GM21381 (cell line): ENCODE results near the gene BACH2.
"Not testable (repeated sequence)": the region's sequence is repeated elsewhere in the genome, so short reads cannot be mapped to it uniquely, and the experiment has no call there.

Experiments
- ATAC-seq: cut with Tn5 transposase; IDR thresholded peaks from one replicate; pipeline ENCODE4 v1.9.1; 2021; ENCODE audit warnings: mild to moderate bottlenecking, moderate library complexity; ENCODE audit not compliant: unreplicated experiment

BACH2 gene

DNA sequence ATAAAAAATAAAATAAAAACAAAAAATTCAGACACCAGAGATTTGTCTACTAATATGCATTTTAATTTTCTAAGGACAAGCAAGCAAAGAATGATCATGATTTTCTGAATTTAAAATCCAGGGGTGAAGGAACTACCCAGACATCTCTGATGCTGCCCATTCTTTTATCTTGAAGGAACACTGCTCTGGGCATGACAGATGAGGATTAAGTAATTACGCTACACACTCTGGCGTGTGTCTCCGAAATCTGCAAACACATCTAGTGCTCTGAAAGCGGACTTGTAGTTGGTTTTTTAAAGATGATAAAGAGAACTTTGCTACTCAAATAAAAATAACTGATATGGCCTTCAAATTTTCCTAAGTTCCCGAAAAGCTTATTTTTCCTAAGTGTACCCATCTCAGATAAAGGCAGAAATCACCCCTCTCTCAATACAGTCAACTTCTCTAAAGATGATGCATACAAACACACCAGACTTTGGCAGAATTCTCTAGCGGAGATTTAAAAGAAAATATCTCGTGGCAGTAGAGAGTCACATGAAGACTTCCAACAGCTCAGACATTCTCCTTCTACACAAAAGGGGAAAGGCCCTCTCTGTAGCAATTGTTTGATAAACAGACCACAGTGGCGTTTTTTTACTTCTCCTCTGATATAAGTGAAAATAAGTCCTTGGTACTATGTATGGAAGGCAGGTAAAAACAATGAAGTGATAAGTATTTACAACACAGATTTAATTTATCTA is 133.8 kb downstream of the BACH2 start:
- ATAC-seq: no peak

DNA sequence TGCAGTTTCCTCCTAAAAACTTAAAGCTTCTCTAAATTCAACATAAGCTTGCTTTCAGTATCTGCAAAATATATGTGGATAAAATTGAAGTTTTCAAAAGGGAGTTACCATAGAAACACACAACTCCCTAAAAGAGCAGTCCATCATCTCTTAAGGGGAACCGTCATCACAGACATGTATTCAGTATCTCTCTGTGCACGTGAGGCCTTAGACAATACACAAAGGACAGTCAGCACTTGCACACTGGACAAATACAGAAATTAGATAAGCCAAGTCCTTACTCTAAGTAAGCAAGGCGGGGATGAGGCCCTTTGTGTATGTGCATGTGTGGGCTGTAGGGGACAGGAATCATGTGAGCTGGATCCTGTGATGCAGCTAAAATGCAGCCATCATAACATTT is 136.6 kb downstream of the BACH2 start:
- no peak for ATAC-seq

DNA sequence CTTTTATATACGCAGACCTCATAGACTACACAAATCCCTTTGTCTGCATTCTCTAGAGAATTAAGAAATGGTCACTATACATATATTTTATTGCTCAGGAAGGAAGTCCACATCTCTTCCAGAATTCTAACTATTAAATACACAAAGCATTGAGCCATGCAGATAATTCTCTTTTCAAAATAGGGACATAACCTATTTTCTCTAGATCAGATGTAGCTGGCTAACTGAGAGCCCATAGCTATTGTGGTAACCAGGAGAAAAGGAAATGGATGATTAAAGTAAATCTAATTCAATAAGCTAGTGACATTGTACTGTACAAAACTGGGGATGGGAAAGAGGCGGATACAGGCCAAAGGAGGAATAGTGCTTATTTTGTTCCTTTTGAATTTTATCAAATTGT is 137.2 kb downstream of the BACH2 start:
- no peak for ATAC-seq

DNA sequence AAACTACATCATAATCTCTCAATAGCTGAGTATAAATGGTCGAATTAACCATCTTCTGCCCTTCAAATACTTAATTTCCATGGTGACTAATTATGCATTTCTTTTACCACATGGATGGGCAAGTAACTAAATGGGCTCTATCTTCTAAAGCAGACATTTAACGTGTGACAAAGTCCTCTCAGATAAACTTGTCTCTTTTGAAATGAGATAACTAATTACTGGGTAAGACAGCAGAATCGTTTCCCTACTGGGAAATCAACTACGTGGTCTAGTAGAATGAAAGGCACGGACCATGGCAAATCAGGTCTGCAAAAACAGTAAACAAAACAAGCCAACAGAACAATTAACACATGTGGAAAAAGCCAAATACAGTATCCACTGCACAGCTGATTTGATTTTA is 137.7 kb downstream of the BACH2 start:
- ATAC-seq: no peak

DNA sequence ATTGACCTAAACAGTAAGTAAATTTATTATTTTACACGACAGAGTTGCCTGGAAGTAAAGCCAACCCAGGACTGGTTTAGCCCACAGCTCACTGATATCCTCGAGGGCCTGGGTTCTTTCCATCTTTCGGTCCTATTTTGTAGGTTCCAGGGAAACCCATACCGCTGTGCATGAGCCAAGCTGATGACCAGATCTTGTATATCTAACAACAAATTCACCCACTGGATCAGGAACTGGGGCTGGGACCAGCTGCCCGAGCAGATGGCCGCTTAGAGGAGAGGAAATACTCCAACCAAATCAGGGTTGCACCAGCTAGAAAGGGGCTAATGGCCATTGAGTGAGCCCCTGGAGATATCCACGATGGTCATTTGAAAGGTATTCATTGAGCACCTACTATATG is 139.2 kb downstream of the BACH2 start:
- no peak for ATAC-seq

DNA sequence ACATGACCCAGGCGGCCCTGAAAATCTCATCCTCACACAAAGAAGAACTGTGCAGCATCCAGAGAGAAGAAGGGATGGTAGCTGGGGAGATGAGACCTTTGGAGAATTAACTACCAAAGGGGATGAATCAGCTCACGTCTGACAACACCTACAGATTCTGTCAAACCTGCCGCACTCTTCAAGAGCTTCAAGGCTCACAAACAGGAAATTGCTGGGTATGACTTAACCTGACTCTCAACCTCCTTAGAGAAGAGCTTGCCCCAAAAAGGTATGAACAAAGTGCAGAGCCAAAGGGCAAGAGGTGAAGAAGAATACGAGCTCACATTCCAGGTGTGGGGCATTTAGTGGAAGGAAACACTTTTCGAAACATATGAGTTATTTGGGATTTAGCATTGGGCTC is 139.8 kb downstream of the BACH2 start:
- ATAC-seq: no peak

DNA sequence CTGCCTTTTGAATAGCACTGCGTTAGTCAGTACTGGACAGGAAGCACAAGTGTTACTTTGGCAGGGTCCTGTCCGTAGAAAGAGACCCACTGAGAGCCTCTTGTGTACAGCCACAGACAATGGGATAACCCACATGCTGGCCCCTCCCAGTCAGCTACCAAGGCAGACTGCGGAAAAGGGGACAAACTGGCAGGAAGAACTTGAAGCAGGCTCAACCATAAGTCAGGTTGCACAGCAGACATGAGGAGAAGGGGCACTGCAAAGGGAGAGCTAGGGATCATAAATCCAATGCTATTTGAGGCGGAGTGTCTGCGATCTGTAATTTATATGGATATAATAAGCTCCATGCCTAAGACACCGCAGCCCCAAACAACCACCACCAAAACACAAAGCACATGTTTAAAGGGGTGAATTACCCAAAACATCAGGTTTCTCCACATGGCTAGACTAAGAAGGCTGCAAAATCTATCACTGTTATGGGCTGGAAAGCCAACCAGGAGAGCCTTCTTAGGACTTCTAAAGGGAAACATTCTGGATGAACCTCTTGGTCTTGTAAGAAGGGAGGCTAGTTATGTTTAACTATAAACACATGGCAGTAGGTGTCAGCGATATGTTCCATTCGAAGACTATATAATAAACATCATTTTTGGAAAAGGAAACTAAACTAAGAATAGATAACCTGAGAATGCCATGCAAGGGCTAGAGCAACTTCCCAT is 141.7 kb downstream of the BACH2 start:
- no peak for ATAC-seq

DNA sequence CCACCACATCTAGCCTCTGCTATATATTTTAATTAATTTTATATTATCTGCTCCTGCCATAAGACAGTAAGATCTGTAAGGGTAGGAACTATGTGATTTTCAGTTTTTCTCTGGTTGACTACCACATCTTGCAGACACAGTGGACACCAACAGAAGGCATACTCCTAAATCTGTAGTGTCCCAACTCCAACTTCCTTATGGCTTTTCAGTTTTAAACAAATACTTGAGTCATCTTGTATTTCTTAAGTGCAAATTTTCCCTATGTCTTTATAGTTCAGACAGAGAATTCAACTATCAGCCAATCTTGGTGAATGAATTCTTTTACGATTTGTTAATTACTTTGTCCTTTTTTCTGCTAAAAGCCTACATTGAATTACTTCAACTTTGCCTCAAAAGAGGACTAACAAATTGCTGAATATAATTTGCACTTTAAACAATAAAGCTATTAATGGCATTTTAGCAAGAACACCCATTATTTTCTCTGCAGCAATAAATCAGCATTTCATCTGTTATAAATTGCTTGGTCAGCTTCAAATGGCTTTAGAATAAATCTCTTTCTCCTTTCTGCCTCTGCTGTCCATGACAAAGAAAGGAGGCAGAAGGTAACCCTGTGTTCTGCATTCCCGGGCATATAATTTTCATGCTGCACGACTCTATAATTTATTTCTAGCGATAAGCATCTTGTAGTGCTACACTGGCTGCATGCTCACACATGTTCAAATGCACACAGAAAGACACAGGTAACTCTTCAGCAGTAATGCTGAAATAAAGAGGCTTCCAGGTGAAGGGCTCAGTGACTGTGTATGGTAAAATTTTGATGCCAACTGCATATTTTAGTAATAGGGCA is 144.8 kb downstream of the BACH2 start:
- no peak for ATAC-seq

DNA sequence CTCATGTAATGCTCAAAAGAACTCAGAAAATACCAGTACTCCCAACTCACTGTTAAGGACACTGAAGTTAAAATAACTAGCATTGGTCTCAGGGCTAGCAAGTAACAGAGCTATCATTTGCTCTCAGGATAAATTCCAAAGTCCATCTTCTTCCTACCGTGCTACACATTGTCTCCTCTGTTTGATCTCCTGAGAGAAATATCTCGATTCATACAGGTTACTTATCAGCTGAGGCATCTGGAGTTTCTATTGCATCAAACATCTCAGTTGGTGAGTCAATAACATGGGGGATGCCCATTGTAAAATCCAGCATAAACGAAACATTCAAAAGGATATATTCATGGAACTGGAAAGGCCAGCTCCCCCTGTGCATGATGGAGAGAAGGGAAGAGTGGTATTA is 147.4 kb downstream of the BACH2 start:
- ATAC-seq: no peak

DNA sequence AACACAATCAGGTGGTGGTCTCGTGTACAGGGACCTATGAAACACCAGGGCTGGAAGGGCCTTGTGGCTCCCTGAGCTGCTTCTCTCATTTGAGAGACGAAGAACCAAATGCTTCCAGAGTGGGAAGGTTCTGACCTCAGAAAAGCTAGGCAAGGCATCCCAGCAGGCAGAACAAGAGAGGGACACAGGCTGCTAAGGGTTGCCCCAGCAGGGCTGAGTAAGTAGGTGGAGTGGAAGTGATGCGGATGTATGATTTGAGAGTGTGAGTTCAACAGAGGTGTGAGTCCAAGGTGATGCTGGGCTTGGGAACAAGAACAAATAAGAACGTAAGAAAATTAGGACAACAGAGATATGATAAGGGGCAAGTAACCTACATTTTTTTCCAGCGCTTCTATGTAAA is 147.8 kb downstream of the BACH2 start:
- ATAC-seq: no peak

DNA sequence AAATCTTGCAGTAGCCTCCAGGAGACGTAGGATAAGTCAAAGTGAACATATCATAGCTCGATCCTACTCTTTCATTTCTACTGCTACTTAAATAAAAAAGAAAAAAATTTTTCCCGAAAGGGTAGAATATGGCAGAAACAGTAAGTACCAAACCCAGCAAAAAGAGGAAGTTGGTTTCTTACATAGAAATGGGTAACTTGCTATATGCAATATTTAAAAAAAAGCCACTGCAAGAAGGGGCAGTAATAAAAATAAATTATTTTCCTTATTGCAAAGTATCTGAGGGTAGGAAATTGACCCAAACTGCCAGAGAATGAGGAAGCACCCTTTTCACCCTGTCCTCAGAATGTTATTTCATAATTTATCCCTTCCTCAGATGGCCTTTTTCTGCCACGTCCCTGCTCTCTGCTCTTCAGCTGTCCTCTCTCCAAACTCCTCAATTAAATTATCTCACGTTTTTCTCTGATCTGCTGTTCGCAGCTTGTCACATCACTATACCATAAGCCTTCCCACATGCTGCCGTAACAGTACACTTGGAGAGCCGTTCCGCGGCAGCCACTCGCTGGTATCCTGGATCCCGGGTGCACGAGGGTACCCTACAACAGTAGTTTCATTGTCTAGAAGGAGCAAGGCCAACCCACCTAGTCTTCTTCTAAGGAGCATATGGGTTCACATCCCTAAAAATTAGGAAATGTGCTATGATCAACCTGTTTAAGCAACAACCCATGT is 149.6 kb downstream of the BACH2 start:
- ATAC-seq: no peak

DNA sequence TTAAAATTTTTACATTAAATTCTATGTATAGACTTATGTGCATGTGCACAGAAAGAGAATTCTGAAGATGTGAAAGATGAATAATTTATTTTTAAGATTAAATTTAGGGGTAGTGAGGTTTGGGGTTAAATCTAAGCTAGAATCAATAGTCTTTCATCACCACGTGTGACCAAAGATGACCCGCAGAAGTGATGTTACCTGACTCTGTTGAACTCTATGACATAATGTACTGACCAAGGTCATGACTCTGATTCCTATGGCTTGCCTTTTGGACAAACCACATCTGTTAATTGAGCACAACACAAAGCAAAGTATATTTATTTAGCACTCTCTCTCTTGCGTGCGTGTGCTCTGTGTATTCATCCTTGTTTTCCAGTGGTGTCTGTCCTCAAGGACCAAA is 150.6 kb downstream of the BACH2 start:
- ATAC-seq: no peak

DNA sequence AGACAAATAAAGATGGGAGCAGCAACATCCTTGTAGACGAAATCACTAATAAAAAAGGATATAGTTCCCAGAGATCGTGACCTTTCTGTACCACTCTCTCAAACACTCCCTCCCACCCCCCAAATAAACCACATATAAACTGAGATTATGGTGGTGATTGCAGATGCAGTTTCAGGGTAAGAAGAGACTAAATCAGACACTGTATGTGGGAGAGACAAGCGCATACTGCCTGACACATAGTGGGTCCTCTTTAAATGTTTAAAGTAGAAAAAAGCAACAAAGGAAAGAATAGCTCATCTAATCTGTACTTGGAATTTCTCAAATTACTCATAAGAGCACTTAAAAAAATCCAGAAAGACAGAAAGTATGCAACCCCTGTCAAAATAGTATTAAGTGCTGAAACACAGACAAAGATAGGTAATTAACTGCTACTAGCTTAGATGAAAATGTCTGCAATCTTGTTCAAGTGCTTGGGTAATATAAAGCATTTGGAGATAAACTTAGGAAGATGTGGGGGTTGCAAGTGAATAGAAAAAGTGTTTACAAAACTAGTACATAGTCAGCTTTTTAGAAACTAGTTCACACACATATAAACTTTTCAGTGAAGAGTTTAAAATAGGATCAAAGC is 151.6 kb downstream of the BACH2 start:
- ATAC-seq: no peak

DNA sequence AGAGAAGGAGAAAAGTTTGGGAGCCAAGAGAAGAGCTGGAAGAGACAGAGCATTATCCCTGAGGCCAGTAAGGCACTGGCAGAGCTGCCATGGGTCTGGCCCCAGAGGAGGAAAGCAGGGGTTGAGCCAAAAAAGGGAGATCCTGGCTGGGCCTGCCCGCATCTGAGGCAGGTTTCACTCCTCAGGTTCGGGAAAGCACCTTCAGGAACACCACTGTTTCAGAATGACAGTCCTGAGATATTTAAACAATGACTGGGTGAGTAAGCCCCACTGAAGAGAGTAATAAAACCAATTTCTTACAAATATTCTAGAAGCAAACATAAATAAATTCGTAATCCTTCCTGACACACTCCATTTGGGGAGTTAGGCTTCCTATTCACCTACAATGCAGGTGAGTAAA is 152.2 kb downstream of the BACH2 start:
- no peak for ATAC-seq

DNA sequence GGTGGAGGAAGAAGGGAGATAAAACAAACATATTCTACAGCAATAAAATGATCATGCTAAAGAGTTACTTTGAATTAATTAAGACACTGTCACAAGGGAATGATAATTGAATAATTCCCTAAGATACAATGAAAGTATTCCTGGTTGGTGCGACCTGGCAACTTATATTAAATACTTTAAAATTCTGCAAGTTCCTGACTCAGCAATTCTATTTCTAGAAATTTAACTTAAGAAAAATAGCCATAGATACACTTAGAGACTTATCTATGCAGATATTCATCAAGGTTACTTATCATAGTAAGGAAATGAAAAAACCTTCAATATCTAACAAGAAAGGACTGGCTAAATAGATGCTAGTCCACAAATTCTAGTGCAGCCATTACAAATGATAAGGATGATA is 156.0 kb downstream of the BACH2 start:
- ATAC-seq: no peak

DNA sequence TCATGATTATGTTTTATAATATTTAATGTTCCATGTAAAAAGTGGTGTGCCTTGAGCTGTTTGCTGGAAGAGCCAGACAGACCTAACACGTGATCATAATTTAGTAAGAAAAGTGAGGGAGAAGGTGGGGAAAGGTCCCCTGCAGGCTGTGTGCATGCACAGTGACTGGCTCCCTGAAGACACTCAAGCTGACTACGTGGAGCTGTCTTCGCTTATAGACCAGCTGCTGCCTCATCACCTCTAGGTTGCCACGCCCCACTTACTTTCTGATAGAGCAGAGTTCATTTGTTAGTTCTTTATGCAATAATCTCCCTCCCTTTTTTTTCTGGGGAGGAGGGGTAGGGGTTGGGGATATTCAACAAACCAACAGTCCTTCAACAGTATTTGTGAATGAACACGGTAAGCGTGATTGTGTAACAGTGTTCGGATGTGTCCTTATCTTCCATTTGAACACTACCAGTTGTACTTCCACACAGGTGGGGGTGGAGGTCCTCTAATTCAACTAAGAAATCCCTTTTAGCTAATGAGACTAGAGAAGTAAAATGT is 157.3 kb downstream of the BACH2 start:
- ATAC-seq: no peak

DNA sequence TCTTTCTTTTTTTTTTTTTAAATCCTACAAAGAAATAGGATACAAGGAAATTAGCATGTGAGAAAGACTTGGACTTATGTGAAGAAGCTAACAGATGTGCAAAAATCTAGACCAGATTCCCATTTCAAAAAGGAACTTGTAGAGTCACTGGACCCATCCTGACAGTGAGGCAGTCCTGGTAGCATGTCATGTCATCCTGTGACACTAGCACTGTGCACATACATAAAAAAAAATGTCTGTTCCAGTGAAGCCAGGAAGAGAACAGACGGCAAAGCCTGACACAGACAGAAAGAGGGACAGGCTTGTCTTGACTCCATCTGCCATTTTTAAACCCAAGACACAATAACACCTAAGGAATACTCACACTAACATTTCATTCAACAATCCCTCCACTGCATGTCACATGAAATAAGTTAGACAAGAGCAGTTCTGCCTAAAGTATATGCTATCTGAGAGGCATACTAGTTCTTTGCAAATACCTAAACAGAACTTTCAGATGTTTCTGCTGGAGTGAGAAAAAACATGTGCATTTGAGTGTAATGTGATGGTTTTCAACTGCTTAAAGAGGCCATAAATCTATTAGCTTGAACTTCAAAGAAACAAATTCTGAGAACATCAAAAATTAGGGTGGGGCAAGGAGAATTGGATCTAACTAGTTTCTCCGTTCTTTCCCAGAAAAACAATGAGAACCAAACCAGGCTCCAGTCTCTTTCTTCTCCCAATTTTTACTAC is 159.6 kb downstream of the BACH2 start:
- no peak for ATAC-seq

DNA sequence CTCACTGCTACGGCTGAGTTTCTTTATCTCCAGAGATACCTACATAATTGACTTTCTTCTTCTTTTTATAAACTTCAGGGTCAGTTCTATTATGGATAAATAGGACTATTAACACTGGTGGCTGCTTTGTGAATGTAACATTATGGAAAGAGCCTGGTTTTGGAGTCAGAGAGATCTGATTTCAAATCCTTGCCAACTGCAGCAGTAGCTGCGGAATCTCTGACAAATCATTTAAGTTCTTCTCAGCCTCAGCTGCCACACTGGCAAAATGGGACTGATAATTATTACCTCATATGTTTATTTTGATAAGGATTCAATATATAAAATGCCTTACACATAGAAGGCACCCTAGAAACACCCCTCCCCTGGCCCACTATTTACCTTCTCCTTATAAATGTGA is 160.5 kb downstream of the BACH2 start:
- ATAC-seq: no peak

DNA sequence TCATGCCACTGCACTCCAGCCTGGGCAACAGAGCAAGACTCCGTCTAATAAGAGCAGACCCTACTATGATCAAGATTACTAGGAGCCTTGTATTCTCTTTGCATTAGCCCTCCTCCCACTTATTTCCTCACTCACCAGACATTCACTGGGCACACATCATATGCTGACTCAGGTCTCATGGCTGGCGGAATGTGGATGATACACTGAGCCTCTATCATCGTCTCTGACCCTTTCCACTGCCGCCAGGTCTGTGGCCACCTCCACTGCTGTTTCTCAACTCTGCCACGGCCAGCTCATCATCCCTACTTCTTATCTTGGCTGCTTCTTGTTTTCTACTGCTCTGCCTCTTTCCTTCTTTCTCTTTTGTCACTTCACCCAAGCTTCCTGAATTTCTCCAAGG is 161.0 kb downstream of the BACH2 start:
- no peak for ATAC-seq

DNA sequence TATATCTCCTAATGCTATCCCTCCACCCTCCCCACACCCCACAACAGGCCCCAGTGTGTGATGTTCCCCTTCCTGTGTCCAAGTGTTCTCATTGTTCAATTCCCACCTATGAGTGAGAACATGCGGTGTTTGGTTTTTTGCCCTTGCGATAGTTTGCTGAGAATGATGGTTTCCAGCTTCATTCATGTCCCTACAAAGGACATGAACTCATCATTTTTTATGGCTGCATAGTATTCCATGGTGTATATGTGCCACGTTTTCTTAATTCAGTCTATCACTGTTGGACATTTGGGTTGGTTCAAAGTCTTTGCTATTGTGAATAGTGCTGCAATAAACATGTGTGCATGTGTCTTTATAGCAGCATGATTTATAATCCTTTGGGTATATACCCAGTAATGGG is 163.0 kb downstream of the BACH2 start:
- not testable (repeated sequence) for ATAC-seq
